HL-60 (cell line): Measurements from ENCODE around the gene RLF.

ENCODE experiments used
- DNase-seq, 2 experiments: peaks; one replicate each; pipeline ENCODE4 v3.0.0-alpha.2; 2010 to 2020; ENCODE audit warnings: low read depth in 1 of 2, low spot score in 1 of 2
- H3K27ac ChIP-seq: fragments of 250-450 bp; sonication (Bioruptor Pico); replicated peaks from 2 replicates; pipeline ENCODE4 v1.5.1; 2020; ENCODE audit warnings: mild to moderate bottlenecking, moderate library complexity
- H3K27me3 ChIP-seq: fragments of 250-450 bp; sonication (Bioruptor Pico); 2 replicates; pipeline ENCODE4 v1.5.1; 2021; ENCODE audit warnings: mild to moderate bottlenecking, moderate library complexity; ENCODE audit not compliant: insufficient read depth, poor library complexity, severe bottlenecking
- H3K4me3 ChIP-seq: replicated peaks from 2 replicates; pipeline ENCODE4 v1.5.1; 2011; ENCODE audit warnings: mild to moderate bottlenecking, control low read depth, low read length; ENCODE audit not compliant: insufficient read depth
- CTCF ChIP-seq: IDR thresholded peaks from one replicate; pipeline ENCODE4 v1.5.1; 2011; ENCODE audit warnings: low read length, control low read depth, inconsistent platforms; ENCODE audit not compliant: insufficient read depth
- GABPA ChIP-seq: IDR thresholded peaks from 2 replicates; pipeline ENCODE4 v1.6.1; 2012; ENCODE audit warnings: low read depth
- POLR2AphosphoS5 ChIP-seq: IDR thresholded peaks from 2 replicates; pipeline ENCODE4 v1.6.1; 2012; ENCODE audit warnings: low read depth
- REST ChIP-seq: IDR thresholded peaks from 2 replicates; pipeline ENCODE4 v1.6.1; 2012; ENCODE audit warnings: low read depth; ENCODE audit not compliant: insufficient replicate concordance
- SPI1 ChIP-seq: IDR thresholded peaks from 2 replicates; pipeline ENCODE4 v1.6.1; 2012; ENCODE audit warnings: low read depth, mild to moderate bottlenecking, borderline replicate concordance

Gene RLF

GRCh38 chr1:40232444-40232843 is 71.3 kb downstream of the RLF start:
- H3K27ac ChIP-seq, result no peak overlapping the region
- DNase-seq, result no peak

GRCh38 chr1:40239626-40240025 is 78.4 kb downstream of the RLF start:
- no peak for DNase-seq
- no peak overlapping the region for H3K27ac ChIP-seq
- H3K4me3 ChIP-seq, result no peak overlapping the region
- no peaks in the 10 kb centered on the region for H3K27me3 ChIP-seq
- TF ChIP-seq SPI1 (no peak), REST (no peak), POLR2AphosphoS5 (no peak), GABPA (no peak)

More at GRCh38 chr1:40232444-40232843, 71.3 kb downstream of the RLF start:
- TF ChIP-seq REST (no peak), SPI1 (no peak), GABPA (no peak), POLR2AphosphoS5 (no peak), CTCF (no peak)
- Histone ChIP-seq H3K4me3 (no peak overlapping the region), H3K27me3 (no peaks in the 10 kb centered on the region)

GRCh38 chr1:40240390-40240789 is 79.2 kb downstream of the RLF start:
- DNase-seq, result no peak
- no peak overlapping the region for H3K27ac ChIP-seq
- no peak for TF ChIP-seq REST
- TF ChIP-seq GABPA, result no peak
- no peak for TF ChIP-seq CTCF
- no peak for TF ChIP-seq SPI1
- no peak for TF ChIP-seq POLR2AphosphoS5
- no peak overlapping the region for H3K4me3 ChIP-seq
- H3K27me3 ChIP-seq, result no peaks in the 10 kb centered on the region

GRCh38 chr1:40241362-40241761 is 80.2 kb downstream of the RLF start:
- Histone ChIP-seq H3K27ac (no peak overlapping the region), H3K27me3 (no peaks in the 10 kb centered on the region), H3K4me3 (no peak overlapping the region)
- TF ChIP-seq POLR2AphosphoS5 (no peak), GABPA (no peak)
- DNase-seq, result no peak
